ENCODE results near the gene PDAP1.

PDAP1 gene

GRCh38 chr7:99422186-99422585 lies 13.8 kb upstream of the PDAP1 start:
- no peak overlapping the region for H3K27ac ChIP-seq
- TF ChIP-seq CTCF (conservative IDR thresholded peaks at IDR 0.05): no peak

- TF ChIP-seq CTCF (conservative IDR thresholded peaks at IDR 0.05): no peak
- H3K27ac ChIP-seq: no peak overlapping the region
Observed at GRCh38 chr7:99420986-99421385, 12.6 kb upstream of the PDAP1 start.

- H3K27ac ChIP-seq: no peak overlapping the region
- no peak for TF ChIP-seq CTCF (conservative IDR thresholded peaks at IDR 0.05)
Observed at GRCh38 chr7:99420213-99420612, 11.8 kb upstream of the PDAP1 start.

- no peak for TF ChIP-seq CTCF (conservative IDR thresholded peaks at IDR 0.05)
- no peak overlapping the region for H3K27ac ChIP-seq
Observed at GRCh38 chr7:99419323-99420021, 11.1 kb upstream of the PDAP1 start.

GRCh38 chr7:99418260-99418659 lies 9.9 kb upstream of the PDAP1 start:
- no peak overlapping the region for H3K27ac ChIP-seq
- no peak for TF ChIP-seq CTCF (conservative IDR thresholded peaks at IDR 0.05)

GRCh38 chr7:99415513-99416127 lies 7.2 kb upstream of the PDAP1 start:
- 0 out of 2 replicates have a peak overlapping the region, but pooled peaks have one; percentile 8 for H3K27ac ChIP-seq
- TF ChIP-seq CTCF (conservative IDR thresholded peaks at IDR 0.05): peak; percentile 80

- H3K27ac ChIP-seq: peak overlapping the region; percentile 100
- TF ChIP-seq CTCF (conservative IDR thresholded peaks at IDR 0.05): no peak
Observed at GRCh38 chr7:99410635-99411034, 2.2 kb upstream of the PDAP1 start.
